ENCODE results near the gene MC2R. TPM values are rescaled to one million over a fixed set of nuclear protein-coding genes. Genes with fewer than 3 reads are reported as not detected.

Gene MC2R
- total RNA-seq, 1 experiment from 2014 or later, result not detected

DNA sequence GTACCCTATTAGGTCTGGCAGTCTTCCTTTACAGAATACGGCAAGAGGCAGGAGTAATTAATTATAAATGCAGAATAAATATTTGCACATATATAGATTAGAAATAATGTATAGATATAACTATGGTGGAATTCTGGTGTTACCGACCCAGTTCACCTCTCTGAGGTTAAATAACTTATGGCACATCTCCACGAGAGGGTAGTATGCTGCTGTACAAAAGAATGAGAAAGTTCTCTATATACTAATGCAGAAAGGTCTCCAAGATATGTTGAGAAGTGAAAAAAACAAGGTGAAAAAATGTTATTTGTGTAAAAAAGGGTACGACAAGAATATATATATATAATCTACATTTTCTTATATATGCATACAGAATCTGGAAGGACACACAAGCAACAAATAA, 40.8 kb downstream of the MC2R start:
- Histone ChIP-seq H3K56ac (ENCODE audit: insufficient read length, low read depth, low read length) (no peak overlapping the region), H3K79me1 (ENCODE audit: insufficient read depth, low read depth, low read length, poor library complexity, severe bottlenecking) (no peaks in the 10 kb centered on the region), H3K4ac (ENCODE audit: low read depth, low read length) (no peak overlapping the region), H2BK120ac (ENCODE audit: low read depth, low read length, poor library complexity, severe bottlenecking) (no peak overlapping the region), H2AK5ac (ENCODE audit: insufficient read length, low read length) (no peak overlapping the region), H3K18ac (ENCODE audit: insufficient read length, low read depth, low read length) (no peak overlapping the region), H2BK5ac (ENCODE audit: insufficient read length, low read length) (no peak overlapping the region), H3K14ac (ENCODE audit: insufficient read depth, low read length) (no peak overlapping the region), H3T11ph (ENCODE audit: low read length) (no peak overlapping the region), H3K27me3 (ENCODE audit: insufficient read depth, low read length) (peaks cover 2% of the 10 kb centered on the region; the same call in 1 of the 2 replicates), H2BK15ac (ENCODE audit: low read depth, low read length) (no peak overlapping the region), H3K27ac (ENCODE audit: insufficient read length, low read depth, low read length) (no peak overlapping the region), H3K79me2 (ENCODE audit: insufficient read depth, low read length) (no peaks in the 10 kb centered on the region), H3K23ac (ENCODE audit: insufficient read length, low read depth, low read length) (no peak overlapping the region), H2BK12ac (ENCODE audit: insufficient read length, low read depth, low read length) (no peak overlapping the region), H3K4me2 (ENCODE audit: insufficient read depth, insufficient read length, low read length) (no peak overlapping the region), H4K5ac (ENCODE audit: insufficient read length, low read depth, low read length) (no peak overlapping the region), H4K20me1 (ENCODE audit: control insufficient read depth, insufficient read depth, insufficient read length) (no peaks in the 10 kb centered on the region), H4K91ac (ENCODE audit: insufficient read length, low read depth, low read length) (no peak overlapping the region), H3K23me2 (ENCODE audit: insufficient read length, low read depth, low read length, poor library complexity, severe bottlenecking) (no peaks in the 10 kb centered on the region), H3K4me1 (ENCODE audit: insufficient read depth, low read length) (no peaks in the 10 kb centered on the region), H3K9me3 (ENCODE audit: control insufficient read depth, low read depth, low read length) (no peaks in the 10 kb centered on the region), H2AFZ (ENCODE audit: low read length) (no peak overlapping the region), H3K9ac (ENCODE audit: extremely low read depth, insufficient read length, low read length) (no peak overlapping the region), H2BK20ac (ENCODE audit: low read depth, low read length, poor library complexity, severe bottlenecking) (no peak overlapping the region), H4K8ac (replicated peaks; ENCODE audit: insufficient read length, low read depth, low read length) (no peak overlapping the region)
- WGBS (ENCODE audit: extremely low coverage, insufficient read length, low lambda C conversion rate), result no CpG with 5 or more reads among the region's 4 CpGs
- TF ChIP-seq CTCF (conservative IDR thresholded peaks at IDR 0.05), result no peak
- no peaks in the 10 kb centered on the region; a peak in 1 of 7 replicates for H3K36me3 Mint-ChIP-seq (ENCODE audit: insufficient read depth in 1 of 3, low read depth in 3 of 3)
- DNase-seq, result no peak
- H3K27ac Mint-ChIP-seq, result no peak overlapping the region
- no peak overlapping the region for H3K4me3 Mint-ChIP-seq
- 0 out of 5 replicates have a peak, but pooled peaks cover 0 to 1% of the 10 kb centered on the region in 2 experiments for H3K9me3 Mint-ChIP-seq
- peaks cover 20 to 28% of the 10 kb centered on the region in 2 experiments for H3K4me1 Mint-ChIP-seq
- H3K27me3 Mint-ChIP-seq (ENCODE audit: low read depth), result peaks cover 20% of the 10 kb centered on the region
